ENCODE data around the gene RLN3.

Gene RLN3

DNA sequence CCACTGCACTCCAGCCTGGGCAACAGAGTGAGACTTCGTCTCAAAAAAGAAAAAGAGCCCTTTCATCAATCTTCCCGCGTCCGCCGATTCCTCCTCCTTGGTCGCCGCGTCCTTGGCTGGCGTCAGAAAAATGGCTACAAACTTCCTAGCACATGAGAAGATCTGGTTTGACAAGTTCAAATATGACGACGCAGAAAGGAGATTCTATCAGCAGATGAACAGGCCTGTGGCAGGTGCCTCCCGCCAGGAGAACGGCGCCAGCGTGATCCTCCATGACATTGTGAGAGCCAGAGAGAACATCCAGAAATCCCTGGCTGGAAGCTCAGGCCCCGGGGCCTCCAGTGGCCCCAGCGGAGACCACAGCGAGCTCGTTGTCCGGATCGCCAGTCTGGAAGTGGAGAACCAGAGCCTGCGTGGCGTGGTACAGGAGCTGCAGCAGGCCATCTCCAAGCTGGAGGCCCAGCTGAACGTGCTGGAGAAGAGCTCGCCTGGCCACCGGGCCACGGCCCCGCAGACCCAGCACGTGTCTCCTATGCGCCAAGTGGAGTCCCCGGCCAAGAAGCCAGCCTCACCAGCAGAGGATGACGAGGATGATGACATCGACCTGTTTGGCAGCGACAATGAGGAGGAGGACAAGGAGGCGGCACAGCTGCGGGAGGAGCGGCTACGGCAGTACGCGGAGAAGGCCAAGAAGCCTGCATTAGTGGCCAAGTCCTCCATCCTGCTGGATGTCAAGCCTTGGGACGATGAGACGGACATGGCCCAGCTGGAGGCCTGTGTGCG lies 42.5 kb downstream of the RLN3 start:
- TF ChIP-seq GATA2 (IDR thresholded peaks at IDR 0.05; ENCODE audit: low read depth, low read length) (no peak), GATA3 (IDR thresholded peaks at IDR 0.05; ENCODE audit: low read depth, low read length) (no peak)

DNA sequence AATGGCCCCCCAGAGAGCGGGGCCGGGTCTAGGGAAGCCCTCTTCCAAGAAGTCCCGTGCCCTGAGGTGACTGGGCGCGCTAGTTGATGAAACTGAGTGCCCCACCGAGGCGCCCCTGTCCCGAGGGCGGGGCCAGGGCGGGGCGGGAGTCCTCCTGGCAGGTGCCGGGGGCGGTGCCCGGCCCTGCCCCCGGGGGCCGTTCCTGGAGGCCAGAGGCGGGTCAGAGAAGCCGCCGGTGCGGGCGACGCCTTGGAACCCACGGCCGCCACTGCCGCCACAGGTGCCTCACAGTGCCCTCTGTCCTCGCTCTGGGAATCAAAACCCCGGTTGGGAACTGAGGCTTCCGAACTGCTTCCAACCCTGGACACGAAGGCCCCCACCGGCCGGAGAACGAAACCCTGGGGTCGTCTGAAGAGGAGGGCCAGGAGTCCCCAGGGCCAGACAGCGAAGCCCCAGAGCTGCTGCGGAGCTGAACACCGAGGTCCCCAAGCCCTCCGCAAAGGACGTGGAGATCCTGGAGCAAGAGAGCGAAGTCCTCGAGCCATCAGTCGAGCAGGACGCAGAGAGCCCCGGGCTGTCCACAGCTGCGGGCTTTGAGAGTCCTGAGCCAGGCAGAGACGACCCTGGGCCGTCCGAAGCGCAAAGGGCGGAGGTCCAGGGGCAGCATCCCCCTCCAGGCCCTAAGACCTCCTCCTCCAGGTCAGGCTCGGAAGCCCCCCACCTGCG lies 44.8 kb downstream of the RLN3 start, which contains the start of gene MISP3:
Gene MISP3 (plus strand): TSS at position 252 of the 726 bp plus-strand sequence. CDS start 524 bp downstream, outside the sequence.
- TF ChIP-seq GATA3 (IDR thresholded peaks at IDR 0.05; ENCODE audit: low read depth, low read length) = no peak
- no peak for TF ChIP-seq GATA2 (IDR thresholded peaks at IDR 0.05; ENCODE audit: low read depth, low read length)

GRCh38 chr19:14073261-14073924 lies 45.4 kb downstream of the RLN3 start:
- TF ChIP-seq GATA2 (IDR thresholded peaks at IDR 0.05; ENCODE audit: low read depth, low read length) = no peak
- no peak for TF ChIP-seq GATA3 (IDR thresholded peaks at IDR 0.05; ENCODE audit: low read depth, low read length)

GRCh38 chr19:14073925-14074838 lies 46.2 kb downstream of the RLN3 start:
- no peak for TF ChIP-seq GATA2 (IDR thresholded peaks at IDR 0.05; ENCODE audit: low read depth, low read length)
- TF ChIP-seq GATA3 (IDR thresholded peaks at IDR 0.05; ENCODE audit: low read depth, low read length) = no peak

GRCh38 chr19:14078411-14078810 lies 50.5 kb downstream of the RLN3 start:
- TF ChIP-seq GATA2 (IDR thresholded peaks at IDR 0.05; ENCODE audit: low read depth, low read length) (no peak), GATA3 (IDR thresholded peaks at IDR 0.05; ENCODE audit: low read depth, low read length) (no peak)

Measured in SH-SY5Y (cell line).